Adipocyte (in vitro differentiated cells): ENCODE measurements around the gene POLRMT.

ENCODE experiments used
- DNase-seq: peaks from one replicate; pipeline ENCODE4 v3.0.0-alpha.2; 2015; ENCODE audit warnings: low read depth
- H3K27me3 ChIP-seq: replicated peaks from 2 replicates; pipeline ENCODE4 v1.7.0; 2013; ENCODE audit warnings: mild to moderate bottlenecking, low read length, moderate library complexity; ENCODE audit not compliant: control insufficient read depth, insufficient read depth
- H3K36me3 ChIP-seq: 2 replicates; pipeline ENCODE4 v1.7.0; 2013; ENCODE audit warnings: low read length, mild to moderate bottlenecking, moderate library complexity; ENCODE audit not compliant: control insufficient read depth, insufficient read depth, severe bottlenecking
- H3K4me1 ChIP-seq: 2 replicates; pipeline ENCODE4 v1.7.0; 2013; ENCODE audit warnings: mild to moderate bottlenecking, low read length, moderate library complexity; ENCODE audit not compliant: control insufficient read depth, insufficient read depth
- H3K4me3 ChIP-seq: 2 replicates; pipeline ENCODE4 v1.7.0; 2013; ENCODE audit warnings: mild to moderate bottlenecking, low read length, moderate library complexity
- H3K9ac ChIP-seq: 2 replicates; pipeline ENCODE4 v1.7.0; 2013; ENCODE audit warnings: mild to moderate bottlenecking, low read length, moderate library complexity
- H3K9me3 ChIP-seq: 2 replicates; pipeline ENCODE4 v1.7.0; 2013; ENCODE audit warnings: mild to moderate bottlenecking, low read length, moderate library complexity; ENCODE audit not compliant: control insufficient read depth

POLRMT gene

GRCh38 chr19:620166-620862 is 13.0 kb downstream of the POLRMT start:
- H3K27me3 ChIP-seq = no peaks in the 10 kb centered on the region
- no peaks in the 10 kb centered on the region for H3K4me1 ChIP-seq
- no peak overlapping the region for H3K9ac ChIP-seq
- no peaks in the 10 kb centered on the region for H3K9me3 ChIP-seq
- no peak for DNase-seq
- peaks cover 46% of the 10 kb centered on the region for H3K36me3 ChIP-seq
- no peak overlapping the region for H3K4me3 ChIP-seq

- peaks cover 39% of the 10 kb centered on the region for H3K36me3 ChIP-seq
- H3K4me1 ChIP-seq = no peaks in the 10 kb centered on the region
- DNase-seq = no peak
- no peaks in the 10 kb centered on the region for H3K9me3 ChIP-seq
- H3K4me3 ChIP-seq = no peak overlapping the region
- H3K9ac ChIP-seq = no peak overlapping the region
- no peaks in the 10 kb centered on the region for H3K27me3 ChIP-seq
Observed at GRCh38 chr19:619286-620002, 13.9 kb downstream of the POLRMT start.

GRCh38 chr19:618674-619285 is 14.6 kb downstream of the POLRMT start:
- H3K4me3 ChIP-seq = no peak overlapping the region
- H3K4me1 ChIP-seq = no peaks in the 10 kb centered on the region
- H3K27me3 ChIP-seq = no peaks in the 10 kb centered on the region
- H3K9ac ChIP-seq = no peak overlapping the region
- peaks cover 35% of the 10 kb centered on the region for H3K36me3 ChIP-seq
- no peak for DNase-seq
- H3K9me3 ChIP-seq = no peaks in the 10 kb centered on the region

- H3K4me3 ChIP-seq = no peak overlapping the region
- H3K27me3 ChIP-seq = no peaks in the 10 kb centered on the region
- H3K9me3 ChIP-seq = no peaks in the 10 kb centered on the region
- no peak for DNase-seq
- H3K9ac ChIP-seq = no peak overlapping the region
- H3K4me1 ChIP-seq = no peaks in the 10 kb centered on the region
- peaks cover 32% of the 10 kb centered on the region for H3K36me3 ChIP-seq
Observed at GRCh38 chr19:618247-618619, 15.1 kb downstream of the POLRMT start.

GRCh38 chr19:617551-618246 is 15.6 kb downstream of the POLRMT start:
- H3K4me1 ChIP-seq = no peaks in the 10 kb centered on the region
- H3K27me3 ChIP-seq = no peaks in the 10 kb centered on the region
- H3K4me3 ChIP-seq = no peak overlapping the region
- DNase-seq = no peak
- H3K9ac ChIP-seq = no peak overlapping the region
- peaks cover 28% of the 10 kb centered on the region for H3K36me3 ChIP-seq
- H3K9me3 ChIP-seq = no peaks in the 10 kb centered on the region

- H3K27me3 ChIP-seq = no peaks in the 10 kb centered on the region
- no peak for DNase-seq
- no peaks in the 10 kb centered on the region for H3K9me3 ChIP-seq
- H3K4me3 ChIP-seq = no peak overlapping the region
- no peak overlapping the region for H3K9ac ChIP-seq
- H3K36me3 ChIP-seq = peaks cover 28% of the 10 kb centered on the region
- H3K4me1 ChIP-seq = no peaks in the 10 kb centered on the region
Observed at GRCh38 chr19:616747-617526, 16.4 kb downstream of the POLRMT start.

- no peak for DNase-seq
- peaks cover 4% of the 10 kb centered on the region for H3K4me1 ChIP-seq
- no peak overlapping the region for H3K4me3 ChIP-seq
- no peaks in the 10 kb centered on the region for H3K9me3 ChIP-seq
- H3K9ac ChIP-seq = no peak overlapping the region
- H3K27me3 ChIP-seq = no peaks in the 10 kb centered on the region
- H3K36me3 ChIP-seq = peaks cover 23% of the 10 kb centered on the region
Observed at GRCh38 chr19:616062-616700, 17.2 kb downstream of the POLRMT start.

GRCh38 chr19:615619-616018 is 17.7 kb downstream of the POLRMT start:
- Histone ChIP-seq H3K36me3 (peaks cover 23% of the 10 kb centered on the region), H3K9me3 (no peaks in the 10 kb centered on the region), H3K4me1 (peaks cover 9% of the 10 kb centered on the region), H3K4me3 (no peak overlapping the region), H3K27me3 (no peaks in the 10 kb centered on the region), H3K9ac (no peak overlapping the region)
- no peak for DNase-seq

- no peaks in the 10 kb centered on the region for H3K27me3 ChIP-seq
- no peak overlapping the region for H3K9ac ChIP-seq
- H3K4me3 ChIP-seq = no peak overlapping the region
- no peak for DNase-seq
- H3K36me3 ChIP-seq = peaks cover 9% of the 10 kb centered on the region
- H3K4me1 ChIP-seq = peaks cover 10% of the 10 kb centered on the region
- no peaks in the 10 kb centered on the region for H3K9me3 ChIP-seq
Observed at GRCh38 chr19:613732-614567, 19.4 kb downstream of the POLRMT start.

GRCh38 chr19:612941-613340 is 20.4 kb downstream of the POLRMT start:
- Histone ChIP-seq H3K27me3 (no peaks in the 10 kb centered on the region), H3K4me3 (no peak overlapping the region), H3K9me3 (no peaks in the 10 kb centered on the region), H3K4me1 (peaks cover 10% of the 10 kb centered on the region), H3K9ac (no peak overlapping the region), H3K36me3 (no peaks in the 10 kb centered on the region)
- DNase-seq = no peak
